Kidney (tissue), 14 donors: Measurements from ENCODE around the gene ANGPT4. TPM values are rescaled to one million over a fixed set of nuclear protein-coding genes. Genes with fewer than 3 reads are reported as not detected.

ENCODE experiments used
- DNase-seq, 5 donors: peaks; one replicate each; pipeline ENCODE4 v3.0.0-alpha.2; 2013 to 2020
- FAIRE-seq: peaks from 2 replicates; lab custom pipeline; 2012; peaks lifted over from hg19 to GRCh38; lab: Jason Lieb, UNC
- H3K27ac ChIP-seq, 2 donors: one replicate each; pipeline ENCODE4 v1.7.0; 2013; ENCODE audit warnings: low read depth in 2 of 2, low read length in 2 of 2, inconsistent platforms in 1 of 2
- H3K27me3 ChIP-seq: one replicate; pipeline ENCODE4 v1.7.1; 2013; ENCODE audit warnings: low read length, inconsistent platforms; ENCODE audit not compliant: control insufficient read depth, insufficient read depth
- H3K36me3 ChIP-seq, 3 donors: one replicate each; pipeline versions ENCODE4 v1.7.0 to v1.7.1; 2013; ENCODE audit warnings: low read length in 3 of 3, control low read depth in 1 of 3, inconsistent platforms in 1 of 3; ENCODE audit not compliant: insufficient read depth in 3 of 3, control insufficient read depth in 2 of 3
- H3K4me1 ChIP-seq, 3 donors: one replicate each; pipeline versions ENCODE4 v1.7.0 to v1.7.1; 2013; ENCODE audit warnings: low read length in 3 of 3, inconsistent platforms in 1 of 3, low read depth in 1 of 3; ENCODE audit not compliant: control insufficient read depth in 2 of 3, insufficient read depth in 2 of 3
- H3K4me3 ChIP-seq, 3 donors: one replicate each; pipeline versions ENCODE4 v1.7.0 to v1.8.1; 2013; ENCODE audit warnings: low read length in 3 of 3, control low read depth in 1 of 3, inconsistent platforms in 1 of 3
- H3K9ac ChIP-seq, 3 donors: one replicate each; pipeline versions ENCODE4 v1.7.0 to v1.7.1; 2013; ENCODE audit warnings: low read length in 3 of 3, control low read depth in 1 of 3, inconsistent platforms in 1 of 3
- H3K9me3 ChIP-seq, 3 donors: one replicate each; pipeline versions ENCODE4 v1.7.0 to v1.7.1; 2013; ENCODE audit warnings: low read length in 3 of 3, control low read depth in 1 of 3, inconsistent platforms in 1 of 3; ENCODE audit not compliant: control insufficient read depth in 2 of 3, insufficient read depth in 1 of 3
- CTCF ChIP-seq: IDR thresholded peaks from 3 replicates; pipeline ENCODE4 v1.5.1; 2012; ENCODE audit warnings: mild to moderate bottlenecking, moderate library complexity, borderline replicate concordance; ENCODE audit not compliant: insufficient read depth; ENCODE audit errors: extremely low read depth
- intact Hi-C: fragments of 100-400 bp; cut with DNase I; formaldehyde crosslinking; loops from one replicate; pipeline ENCODE4 v1.11.1; 2022
- polyA plus RNA-seq: library from polyadenylated mRNA; stranded (reverse); fragments of 350-450 nt; fragmentation: Illumina TruSeq; extraction: RNeasy Lipid Tissue Mini Kit (QIAGEN cat#74804); gene quantifications from one replicate; pipeline ENCODE4 v1.2.3, GENCODE V29; 2014; ENCODE audit warnings: low read depth, low replicate concordance; ENCODE audit not compliant: insufficient read depth
- total RNA-seq: library from RNA; stranded (reverse); fragmentation: NEBNext Ultra II Directional; extraction: Animal tissue kit (Norgen Biotek cat#: 25700); gene quantifications from one replicate; pipeline ENCODE4 v1.2.1, GENCODE V29; 2021
- donor health status: control.
- donor health status: control.
- donor health status: control.
- donor health status: control.
- donor health status: control.
- donor health status: DM: yes; HTN: yes; CAD: no.
- donor health status: Normal renal cell carcinoma (clear cell type).

Gene ANGPT4
- total and polyA plus RNA-seq, 2 donors from 2014 or later, result 0.24 to 0.57 TPM

- no peak for TF ChIP-seq CTCF
- Histone ChIP-seq H3K4me3 (no peak overlapping the region), H3K4me1 (no peaks in the 10 kb centered on the region), H3K9ac (no peak overlapping the region), H3K27me3 (no peaks in the 10 kb centered on the region), H3K27ac (no peak overlapping the region), H3K9me3 (no peaks in the 10 kb centered on the region), H3K36me3 (no peaks in the 10 kb centered on the region)
- DNase-seq (no peak), FAIRE-seq (no peak)
- intact Hi-C loops, result no loop called here
These were observed 8.5 kb upstream of the ANGPT4 start for GRCh38 chr20:924639-925038.

- Histone ChIP-seq H3K9ac (no peak overlapping the region), H3K9me3 (no peaks in the 10 kb centered on the region), H3K27ac (no peak overlapping the region), H3K36me3 (no peaks in the 10 kb centered on the region), H3K4me3 (no peak overlapping the region), H3K27me3 (no peaks in the 10 kb centered on the region), H3K4me1 (no peaks in the 10 kb centered on the region)
- FAIRE-seq, result no peak
- DNase-seq, result no peak
- intact Hi-C loops, result no loop called here
- no peak for TF ChIP-seq CTCF
These were observed 6.6 kb upstream of the ANGPT4 start for GRCh38 chr20:922781-923180.

GRCh38 chr20:921068-921467, 4.9 kb upstream of the ANGPT4 start:
- H3K36me3 ChIP-seq, result no peaks in the 10 kb centered on the region
- intact Hi-C loops, result no loop called here
- H3K4me1 ChIP-seq, result no peaks in the 10 kb centered on the region
- no peaks in the 10 kb centered on the region for H3K27me3 ChIP-seq
- FAIRE-seq (no peak), DNase-seq (no peak)
- no peak overlapping the region for H3K9ac ChIP-seq
- TF ChIP-seq CTCF, result no peak
- H3K4me3 ChIP-seq, result no peak overlapping the region
- no peaks in the 10 kb centered on the region for H3K9me3 ChIP-seq
- no peak overlapping the region for H3K27ac ChIP-seq

- Histone ChIP-seq H3K27me3 (no peaks in the 10 kb centered on the region), H3K27ac (no peak overlapping the region), H3K4me3 (no peak overlapping the region), H3K4me1 (no peaks in the 10 kb centered on the region), H3K9ac (no peak overlapping the region), H3K36me3 (no peaks in the 10 kb centered on the region), H3K9me3 (no peaks in the 10 kb centered on the region)
- DNase-seq (no peak), FAIRE-seq (no peak)
- intact Hi-C loops, result no loop called here
- no peak for TF ChIP-seq CTCF
These were observed 4.2 kb upstream of the ANGPT4 start for GRCh38 chr20:920311-920710.
